ENCODE results near the gene ANKRD13A. TPM values are rescaled to one million over a fixed set of nuclear protein-coding genes. Genes with fewer than 3 reads are reported as not detected.

Gene ANKRD13A
- total RNA-seq (2022; extraction: Qiagen RNA extraction; ENCODE audit: low read depth), result 16.2 to 24.2 TPM (median 19.7 TPM) in 5 replicates

GRCh38 chr12:109998904-109999648, at the start of gene ANKRD13A:
TSS of gene ANKRD13A (plus strand) at chr12:109999430. CDS start at chr12:109999689, 259 bp downstream.

GRCh38 chr12:109995686-109996482, 3.3 kb upstream of the ANKRD13A start, which contains the start of gene GIT2:
TSS of gene GIT2 (minus strand) at chr12:109996368. CDS start at chr12:109996224, 144 bp downstream.

GRCh38 chr12:110048242-110049027, 49.2 kb downstream of the ANKRD13A start, which contains the start of gene C12orf76:
TSS of gene C12orf76 (minus strand) at chr12:110048522. CDS start at chr12:110048495, 27 bp downstream.

Other genes starting within 250 kb of the ANKRD13A start
- 0.03 to 0.08 TPM (median 0.06 TPM) in 3 of 5 replicates, not detected in the others for gene TRPV4, start 166.0 kb upstream of the ANKRD13A start, total RNA-seq (2022; extraction: Qiagen RNA extraction; ENCODE audit: low read depth)
- gene GLTP, start 118.9 kb upstream of the ANKRD13A start, total RNA-seq (2022; extraction: Qiagen RNA extraction; ENCODE audit: low read depth), result 19.9 to 22.7 TPM (median 21.4 TPM) in 5 replicates
- 16.1 to 20.1 TPM (median 17.9 TPM) in 5 replicates for gene TCHP, start 99.2 kb upstream of the ANKRD13A start, total RNA-seq (2022; extraction: Qiagen RNA extraction; ENCODE audit: low read depth)
- gene GIT2, start 3.1 kb upstream of the ANKRD13A start, total RNA-seq (2022; extraction: Qiagen RNA extraction; ENCODE audit: low read depth), result 16.4 to 22.5 TPM (median 21.6 TPM) in 5 replicates
- 6.7 to 7.7 TPM (median 7.7 TPM) in 5 replicates for gene C12orf76, start 49.1 kb downstream of the ANKRD13A start, total RNA-seq (2022; extraction: Qiagen RNA extraction; ENCODE audit: low read depth)
- gene IFT81, start 124.9 kb downstream of the ANKRD13A start, total RNA-seq (2022; extraction: Qiagen RNA extraction; ENCODE audit: low read depth), result 16.0 to 24.4 TPM (median 21.5 TPM) in 5 replicates

All from A549 treated with DMSO at 1 μM for 4 hours (cell line).